CD4-positive, alpha-beta T cell treated with Interleukin-6 at 100 ng/mL for 8 hours (primary cell): Measurements from ENCODE around the gene ANXA3.
"Not testable (repeated sequence)": the region's sequence is repeated elsewhere in the genome, so short reads cannot be mapped to it uniquely, and the experiment has no call there.

Experiments
- DNase-seq: peaks from one replicate; pipeline ENCODE4 v3.0.0-alpha.2; 2020; ENCODE audit warnings: mixed read lengths, low spot score

Gene ANXA3

DNA sequence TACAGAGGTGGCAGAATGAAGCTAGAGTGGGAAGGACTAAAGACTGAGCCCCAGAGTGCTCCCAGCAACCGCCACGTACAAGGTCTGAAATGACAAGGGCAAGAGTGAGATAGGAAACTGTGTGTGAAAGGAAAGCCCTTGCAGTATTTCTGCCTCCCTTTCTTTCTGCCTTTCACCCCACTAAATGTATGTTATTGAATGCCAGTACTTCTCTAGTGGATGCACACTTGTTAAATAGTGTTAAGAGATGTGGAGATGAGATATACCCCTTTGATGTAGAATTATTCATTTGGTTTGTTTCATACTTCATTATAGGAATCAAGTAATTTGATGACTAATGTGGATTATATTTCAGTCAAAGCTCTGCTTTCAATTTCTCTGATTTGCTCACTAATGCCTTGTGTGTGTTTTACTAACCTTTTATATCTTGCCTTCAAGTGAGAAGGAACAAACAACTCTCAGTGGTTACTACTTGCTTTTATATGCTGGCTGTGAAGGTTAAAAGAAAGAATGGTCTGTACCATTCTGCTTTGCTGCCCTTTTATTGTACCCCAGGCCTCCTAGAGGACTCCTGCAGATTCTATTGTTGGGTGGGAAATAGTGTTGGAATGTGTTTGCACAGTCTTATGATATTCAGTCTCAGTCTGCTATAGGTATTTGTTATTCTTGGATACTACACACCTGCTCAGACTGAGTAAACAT lies 8.0 kb upstream of the ANXA3 start:
- no peak for DNase-seq

- DNase-seq = no peak
These were observed 6.9 kb upstream of the ANXA3 start for GRCh38 chr4:78544678-78545077.

- DNase-seq = no peak
These were observed 6.0 kb upstream of the ANXA3 start for GRCh38 chr4:78545275-78546246.

- DNase-seq = not testable (repeated sequence)
These were observed 3.7 kb upstream of the ANXA3 start for GRCh38 chr4:78547899-78548298.

DNA sequence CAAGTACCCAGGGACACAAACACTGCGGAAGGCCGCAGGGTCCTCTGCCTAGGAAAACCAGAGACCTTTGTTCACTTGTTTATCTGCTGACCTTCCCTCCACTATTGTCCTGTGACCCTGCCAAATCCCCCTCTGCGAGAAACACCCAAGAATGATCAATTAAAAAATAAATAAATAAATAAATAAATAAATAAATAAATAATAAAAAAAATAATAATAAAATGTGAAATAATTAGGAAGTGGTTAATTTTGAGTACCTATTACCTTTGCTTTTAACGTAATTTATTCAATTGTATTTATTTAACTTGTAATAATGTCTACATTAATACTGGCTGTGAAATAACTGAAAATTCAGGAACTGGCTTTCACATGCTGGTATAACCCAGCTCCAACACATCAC lies 2.7 kb upstream of the ANXA3 start:
- not testable (repeated sequence) for DNase-seq

- no peak for DNase-seq
These were observed 946 bp downstream of the ANXA3 start for GRCh38 chr4:78552389-78553042.

GRCh38 chr4:78553043-78553396 lies 1.4 kb downstream of the ANXA3 start:
- no peak for DNase-seq

GRCh38 chr4:78553529-78554060 lies 2.0 kb downstream of the ANXA3 start:
- no peak for DNase-seq

- DNase-seq = no peak
These were observed 5.1 kb downstream of the ANXA3 start for GRCh38 chr4:78556665-78557064.

DNA sequence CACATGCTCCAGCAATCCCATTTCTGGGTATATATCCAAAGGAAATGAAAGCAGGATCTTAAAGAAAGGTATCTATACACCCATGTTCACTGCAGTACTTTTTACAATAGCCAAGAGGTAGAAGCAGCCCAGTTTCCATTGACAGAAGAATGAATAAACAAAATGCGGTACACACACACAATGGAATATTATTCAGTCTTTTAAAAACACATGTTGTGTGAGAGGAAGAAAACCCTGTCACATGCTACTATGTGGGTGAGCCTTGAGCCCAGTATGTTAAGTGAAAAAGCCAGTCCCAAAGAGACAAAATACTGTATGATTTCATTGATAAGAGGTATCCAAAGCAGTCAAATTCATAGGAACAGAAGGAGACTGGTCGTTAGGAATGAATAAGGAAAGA lies 6.3 kb downstream of the ANXA3 start:
- no peak for DNase-seq

DNA sequence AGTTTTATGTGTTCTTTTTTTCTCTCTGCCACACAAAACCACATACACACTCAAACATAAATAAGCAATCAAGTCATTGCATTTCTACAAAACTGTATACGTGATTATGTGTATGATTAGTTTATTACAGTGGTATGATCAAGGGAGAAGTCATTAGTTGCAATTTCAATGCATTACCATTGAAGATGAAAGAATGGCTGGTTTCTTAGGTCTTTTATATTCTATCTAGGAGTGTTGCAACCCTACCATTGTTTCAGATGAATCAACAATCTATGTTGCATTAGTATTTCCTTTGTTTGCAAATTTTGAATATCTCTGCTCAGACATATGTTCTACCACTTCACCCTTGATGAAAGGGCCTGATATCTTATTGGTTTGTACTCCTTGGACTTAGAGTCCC lies 6.8 kb downstream of the ANXA3 start:
- no peak for DNase-seq

GRCh38 chr4:78560296-78560963 lies 8.9 kb downstream of the ANXA3 start:
- DNase-seq = no peak

GRCh38 chr4:78561677-78562076 lies 10.1 kb downstream of the ANXA3 start:
- no peak for DNase-seq

GRCh38 chr4:78562687-78563086 lies 11.1 kb downstream of the ANXA3 start:
- no peak for DNase-seq

DNA sequence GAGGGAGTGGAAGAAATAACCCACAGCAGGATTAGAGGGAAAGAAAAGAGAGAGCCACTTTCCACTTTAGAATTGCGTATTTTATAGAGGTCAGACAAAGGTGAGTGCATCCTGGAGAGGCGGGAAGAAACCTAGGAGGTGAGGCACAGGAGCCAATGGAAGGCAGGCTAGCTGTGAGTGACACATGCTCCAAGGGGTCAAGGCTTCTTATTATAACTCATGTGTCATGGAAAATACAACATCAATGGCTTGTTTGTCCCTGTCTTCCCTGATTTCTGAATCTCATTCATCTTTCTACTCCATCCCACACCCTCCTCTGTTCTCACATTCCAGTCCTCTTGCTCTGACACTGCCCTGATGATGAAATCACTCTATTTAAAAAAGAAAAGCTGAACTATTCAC lies 14.4 kb downstream of the ANXA3 start:
- DNase-seq = no peak

DNA sequence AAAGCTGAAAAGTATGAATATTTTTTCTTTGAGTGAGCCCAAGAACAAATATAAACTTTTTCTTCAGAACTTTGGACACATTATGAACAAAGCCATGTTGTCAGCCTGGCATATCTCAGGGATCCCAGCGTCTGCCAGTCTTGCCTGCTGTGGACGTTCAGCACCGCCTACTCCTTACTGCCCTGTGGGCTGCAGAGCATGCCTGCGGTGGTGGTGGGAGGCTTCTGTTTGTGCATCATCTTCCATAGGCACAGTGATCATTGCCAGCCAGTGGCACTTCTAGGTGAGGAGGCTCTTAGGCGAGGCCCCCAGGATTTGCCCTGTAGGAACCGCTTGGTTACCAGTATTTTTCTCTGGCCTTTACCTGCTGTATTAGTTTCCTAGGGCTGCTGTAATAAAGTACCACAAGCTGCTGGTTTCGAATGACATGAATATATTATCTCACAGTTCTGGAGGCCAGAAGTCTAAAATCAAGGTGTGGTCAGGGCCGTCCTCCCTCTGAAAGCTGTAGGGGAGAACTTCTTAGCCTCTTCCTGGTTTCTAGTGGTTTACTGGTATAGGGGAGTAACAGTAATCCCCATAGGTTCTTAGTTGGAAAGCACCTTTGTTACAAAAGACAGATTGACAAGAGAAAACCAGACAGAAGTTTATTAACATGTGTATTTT lies 15.4 kb downstream of the ANXA3 start:
- DNase-seq = no peak

- DNase-seq = no peak
These were observed 16.0 kb downstream of the ANXA3 start for GRCh38 chr4:78567500-78568060.

DNA sequence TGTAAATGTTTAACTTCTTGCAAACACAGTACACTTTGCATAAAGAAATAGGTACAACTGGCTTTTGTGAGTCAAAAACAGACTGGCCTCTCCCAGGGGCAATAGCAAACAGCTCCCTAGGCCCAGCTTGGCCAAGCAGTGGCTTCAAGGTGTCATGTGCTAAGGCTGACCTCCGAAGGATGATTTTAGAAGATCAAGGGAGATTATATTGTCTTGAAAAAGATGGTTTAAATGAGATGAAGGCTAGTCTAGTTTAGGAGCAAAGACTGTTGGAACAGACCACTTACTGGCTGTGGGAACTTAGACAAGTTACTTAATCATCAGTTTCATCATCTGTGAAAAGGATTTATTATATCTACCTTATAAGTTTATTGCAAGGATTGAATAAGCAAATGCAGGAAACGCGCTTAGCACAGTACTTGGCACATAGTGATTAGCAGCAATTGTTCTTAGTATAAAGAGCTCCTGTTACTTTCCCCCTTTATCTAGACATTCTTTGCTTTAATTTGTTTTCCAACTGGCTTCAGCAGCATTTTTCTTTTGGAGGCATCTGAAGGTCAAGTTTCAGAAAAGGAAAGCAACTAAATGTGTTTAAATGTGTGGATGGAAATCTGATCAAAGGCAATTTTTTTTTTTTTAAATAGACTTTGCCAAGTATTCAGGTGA lies 17.2 kb downstream of the ANXA3 start:
- no peak for DNase-seq

DNA sequence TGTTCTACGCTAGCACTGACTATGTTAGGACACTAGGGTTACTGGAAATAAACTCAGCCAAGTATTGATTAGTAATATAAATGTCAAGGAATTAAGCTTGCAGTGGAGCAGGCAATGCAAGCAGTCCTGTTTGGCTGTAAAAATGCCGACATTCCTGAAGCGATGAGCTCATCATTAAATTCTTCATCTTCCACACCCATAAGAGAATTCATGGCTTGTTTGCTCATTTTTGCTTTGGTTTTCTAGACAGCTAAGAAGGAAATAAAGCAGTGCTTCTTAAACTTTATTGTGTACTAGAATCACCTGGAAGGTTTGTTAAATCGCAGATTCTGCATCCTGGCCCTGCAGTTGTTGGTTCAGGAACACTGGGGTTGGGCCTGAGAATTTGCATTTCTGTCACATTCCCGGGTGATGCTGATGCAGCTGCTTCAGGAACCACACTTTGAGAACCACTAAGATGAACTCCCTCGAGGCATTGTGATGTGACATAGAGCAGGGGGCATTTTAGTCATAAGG lies 17.8 kb downstream of the ANXA3 start:
- DNase-seq = no peak

DNA sequence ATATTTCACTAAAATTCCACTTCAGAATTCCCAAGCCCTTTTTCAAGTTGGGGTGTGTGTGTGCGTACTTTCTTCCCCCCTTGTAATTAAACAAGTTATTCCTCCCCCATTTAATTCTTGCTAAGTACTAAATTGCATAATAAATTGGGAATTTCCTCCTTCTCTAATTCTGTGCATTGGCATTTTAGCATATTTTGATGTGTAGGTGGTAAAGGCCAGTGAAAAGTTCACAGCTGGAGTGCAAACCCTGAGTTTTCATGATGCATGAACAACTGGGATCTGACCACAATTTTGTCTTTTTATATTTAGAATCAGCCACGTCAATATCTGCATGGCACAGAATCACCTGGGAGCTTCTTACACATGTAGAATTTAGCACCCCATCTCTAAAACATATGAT lies 18.5 kb downstream of the ANXA3 start:
- DNase-seq = no peak
